H1 (cell line): ENCODE data around the gene KCNIP2. TPM values are rescaled to one million over a fixed set of nuclear protein-coding genes. Genes with fewer than 3 reads are reported as not detected.

ENCODE experiments used
- CTCF ChIA-PET: fragments of 300-600 bp; sonication (Branson Sonifier 250); formaldehyde crosslinking; loops from one replicate; lab custom pipeline; 2021; ENCODE audit not compliant: partially characterized antibody; lab: Charles Lee
- POLR2A ChIA-PET: fragments of 300-600 bp; sonication (Branson Sonifier 250); formaldehyde crosslinking; loops from one replicate; lab custom pipeline; 2021; ENCODE audit warnings: inconsistent platforms; ENCODE audit not compliant: partially characterized antibody; lab: Charles Lee
- DNase-seq, 2 experiments: peaks; one replicate each; pipeline versions ENCODE4 v3.0.0 to v3.0.0-alpha.2; 2010 to 2022; ENCODE audit warnings: low spot score in 2 of 2, low read depth in 1 of 2, mixed read lengths in 1 of 2
- FAIRE-seq: peaks from 2 replicates; lab custom pipeline; 2011; peaks lifted over from hg19 to GRCh38; lab: Jason Lieb, UNC
- H2AFZ ChIP-seq: 2 replicates; pipeline ENCODE4 v1.8.1; 2012; ENCODE audit warnings: low read length, inconsistent platforms
- H2AK5ac ChIP-seq: 2 replicates; pipeline ENCODE4 v1.6.1; 2013; ENCODE audit warnings: low read depth, low read length
- H2BK120ac ChIP-seq: replicated peaks from 2 replicates; pipeline ENCODE3; 2013; ENCODE audit warnings: low read depth, low read length, inconsistent platforms
- H2BK12ac ChIP-seq: 2 replicates; pipeline ENCODE4 v1.6.1; 2013; ENCODE audit warnings: low read depth, low read length
- H2BK15ac ChIP-seq: 2 replicates; pipeline ENCODE4 v1.6.1; 2013; ENCODE audit warnings: low read length
- H2BK20ac ChIP-seq: 2 replicates; pipeline ENCODE4 v1.6.1; 2013; ENCODE audit warnings: low read length
- H2BK5ac ChIP-seq: 2 replicates; pipeline ENCODE4 v1.6.1; 2013; ENCODE audit warnings: low read depth, low read length
- H3K14ac ChIP-seq: 2 replicates; pipeline ENCODE4 v1.6.1; 2013; ENCODE audit warnings: inconsistent platforms; ENCODE audit not compliant: insufficient read length
- H3K18ac ChIP-seq: 2 replicates; pipeline ENCODE4 v1.6.1; 2013; ENCODE audit warnings: low read length; ENCODE audit errors: extremely low read depth
- H3K23ac ChIP-seq: 2 replicates; pipeline ENCODE4 v1.6.1; 2013; ENCODE audit warnings: inconsistent platforms; ENCODE audit not compliant: insufficient read length
- H3K23me2 ChIP-seq: 2 replicates; pipeline ENCODE4 v1.6.1; 2013; ENCODE audit warnings: low read depth, low read length
- H3K27ac ChIP-seq: 2 replicates; pipeline ENCODE4 v1.6.1; 2011; ENCODE audit warnings: low read depth, low read length, inconsistent platforms
- H3K27me3 ChIP-seq, 4 experiments: replicated peaks in 1 of 4; 1 replicate in 1 of 4; 2 replicates in 3 of 4; pipeline versions ENCODE4 v1.6.1 to v1.8.1; 2011 to 2013; ENCODE audit warnings: low read length in 3 of 4, mild to moderate bottlenecking in 3 of 4, inconsistent platforms in 2 of 4, mixed read lengths in 2 of 4, moderate library complexity in 1 of 4; ENCODE audit not compliant: control insufficient read depth in 3 of 4, insufficient read depth in 3 of 4; ENCODE audit errors: extremely low read depth in 1 of 4
- H3K36me3 ChIP-seq, 4 experiments: 2 replicates each; pipeline versions ENCODE4 v1.6.1 to v1.8.1; 2011 to 2013; ENCODE audit warnings: mild to moderate bottlenecking in 4 of 4, low read length in 3 of 4, moderate library complexity in 2 of 4, control low read depth in 1 of 4, inconsistent platforms in 1 of 4; ENCODE audit not compliant: insufficient read depth in 4 of 4, control insufficient read depth in 2 of 4
- H3K4ac ChIP-seq: replicated peaks from 2 replicates; pipeline ENCODE3; 2013; ENCODE audit warnings: low read length, low read depth, mixed read lengths, inconsistent platforms; ENCODE audit not compliant: insufficient read length
- H3K4me1 ChIP-seq, 4 experiments: replicated peaks in 1 of 4; 1 replicate in 1 of 4; 2 replicates in 3 of 4; pipeline versions ENCODE4 v1.6.1 to v1.8.1; 2011 to 2013; ENCODE audit warnings: low read length in 3 of 4, inconsistent platforms in 2 of 4, mixed read lengths in 1 of 4; ENCODE audit not compliant: insufficient read depth in 4 of 4, control insufficient read depth in 3 of 4
- H3K4me2 ChIP-seq, 2 experiments: 2 replicates each; pipeline versions ENCODE4 v1.6.1 to v1.8.1; 2011 to 2013; ENCODE audit warnings: low read depth in 2 of 2, low read length in 2 of 2, control low read depth in 1 of 2, inconsistent platforms in 1 of 2, mild to moderate bottlenecking in 1 of 2; ENCODE audit not compliant: insufficient read depth in 1 of 2
- H3K4me3 ChIP-seq, 4 experiments: fragments of 200-600, 300-600 bp in 1 of 4; sonication (generic), shearing (Covaris generic), sonication (Bioruptor Twin) in 1 of 4; 2 replicates each; pipeline versions ENCODE4 v1.5.1 to v1.8.1; 2011 to 2016; ENCODE audit warnings: low read length in 4 of 4, low read depth in 3 of 4, control low read depth in 2 of 4, inconsistent platforms in 2 of 4, mild to moderate bottlenecking in 2 of 4, mixed read lengths in 1 of 4, moderate library complexity in 1 of 4; ENCODE audit not compliant: insufficient read depth in 2 of 4; ENCODE audit errors: extremely low read depth in 1 of 4
- H3K56ac ChIP-seq: replicated peaks from 2 replicates; pipeline ENCODE3; 2013; ENCODE audit warnings: low read depth, mild to moderate bottlenecking, mixed read lengths, low read length, inconsistent platforms; ENCODE audit not compliant: insufficient read length
- H3K79me1 ChIP-seq: 2 replicates; pipeline ENCODE4 v1.6.1; 2013; ENCODE audit warnings: low read depth, low read length, control low read depth
- H3K79me2 ChIP-seq, 2 experiments: 2 replicates each; pipeline versions ENCODE4 v1.6.1 to v1.8.1; 2012 to 2013; ENCODE audit warnings: low read length in 2 of 2, mild to moderate bottlenecking in 2 of 2, inconsistent platforms in 1 of 2; ENCODE audit not compliant: insufficient read depth in 2 of 2, control insufficient read depth in 1 of 2
- H3K9ac ChIP-seq, 4 experiments: replicated peaks in 1 of 4; 1 replicate in 1 of 4; 2 replicates in 3 of 4; pipeline versions ENCODE4 v1.6.1 to v1.8.1; 2011 to 2013; ENCODE audit warnings: low read depth in 3 of 4, low read length in 3 of 4, control low read depth in 2 of 4, mild to moderate bottlenecking in 2 of 4, moderate library complexity in 2 of 4, inconsistent platforms in 1 of 4; ENCODE audit errors: extremely low read depth in 1 of 4
- H3K9me3 ChIP-seq, 2 experiments: 2 replicates each; pipeline versions ENCODE4 v1.6.1 to v1.8.1; 2012 to 2013; ENCODE audit warnings: mild to moderate bottlenecking in 2 of 2, moderate library complexity in 2 of 2, control low read depth in 1 of 2, inconsistent platforms in 1 of 2, low read depth in 1 of 2, low read length in 1 of 2, mixed read lengths in 1 of 2; ENCODE audit not compliant: insufficient read depth in 2 of 2
- H4K20me1 ChIP-seq, 2 experiments: replicated peaks in 1 of 2; 2 replicates each; pipeline versions ENCODE3 to v1.8.1; 2011 to 2013; ENCODE audit warnings: inconsistent platforms in 2 of 2, low read length in 2 of 2, mild to moderate bottlenecking in 1 of 2; ENCODE audit not compliant: insufficient read depth in 2 of 2, control insufficient read depth in 1 of 2
- H4K5ac ChIP-seq: 2 replicates; pipeline ENCODE4 v1.6.1; 2013; ENCODE audit warnings: low read length, low read depth, mixed read lengths, inconsistent platforms; ENCODE audit not compliant: insufficient read length
- H4K8ac ChIP-seq: 2 replicates; pipeline ENCODE4 v1.8.0; 2013; ENCODE audit warnings: mild to moderate bottlenecking, moderate library complexity, low read length, inconsistent platforms; ENCODE audit not compliant: insufficient read depth; ENCODE audit errors: extremely low read depth
- H4K91ac ChIP-seq: replicated peaks from 2 replicates; pipeline ENCODE3; 2013; ENCODE audit warnings: low read length, mixed read lengths, inconsistent platforms; ENCODE audit not compliant: insufficient read length
- BRCA1 ChIP-seq: IDR thresholded peaks from 2 replicates; pipeline ENCODE4 v1.6.1; 2012; ENCODE audit warnings: low read depth, low read length, improper control_type of control experiment
- CBX8 ChIP-seq: fragments of 300-800, 300-1000 bp; sonication (generic); IDR thresholded peaks from 2 replicates; pipeline ENCODE4 v1.7.1; 2016; ENCODE audit warnings: low read depth, low read length, borderline replicate concordance
- CHD2 ChIP-seq: IDR thresholded peaks from 2 replicates; pipeline ENCODE4 v1.6.1; 2012; ENCODE audit warnings: low read length, improper control_type of control experiment
- HDAC2 ChIP-seq, 2 experiments: fragments of 300-600 bp in 1 of 2; sonication (generic) in 1 of 2; IDR thresholded peaks; 2 replicates each; pipeline ENCODE4 v1.6.1; 2011 to 2012; ENCODE audit warnings: low read depth in 2 of 2, low read length in 2 of 2, mild to moderate bottlenecking in 2 of 2, moderate library complexity in 2 of 2, borderline replicate concordance in 1 of 2, inconsistent platforms in 1 of 2
- KDM4A ChIP-seq: IDR thresholded peaks from one replicate; pipeline ENCODE4 v1.7.1; 2012; ENCODE audit warnings: low read depth, mild to moderate bottlenecking, moderate library complexity, low read length, inconsistent platforms; ENCODE audit not compliant: severe bottlenecking
- RBBP5 ChIP-seq: IDR thresholded peaks from 2 replicates; pipeline ENCODE4 v1.7.1; 2012; ENCODE audit warnings: low read depth, mild to moderate bottlenecking, inconsistent platforms, low read length, moderate library complexity, borderline replicate concordance
- SIRT6 ChIP-seq: IDR thresholded peaks from one replicate; pipeline ENCODE4 v1.7.1; 2012; ENCODE audit warnings: low read length, inconsistent platforms
- SIX5 ChIP-seq: IDR thresholded peaks from 2 replicates; pipeline ENCODE4 v1.6.1; 2011; ENCODE audit warnings: mild to moderate bottlenecking, low read depth, low read length
- WGBS, 2 experiments: shearing (Covaris generic) in 1 of 2; methylation state at CpG; one replicate each; pipeline versions ENCODE4 v1.1.6 to v1.1.7; 2013 to 2015; ENCODE audit warnings: low lambda C conversion rate in 2 of 2, mixed read lengths in 2 of 2, inconsistent platforms in 1 of 2, low coverage in 1 of 2, missing lambda C conversion rate in 1 of 2; ENCODE audit not compliant: insufficient replicate concordance in 2 of 2, insufficient coverage in 1 of 2, insufficient read length in 1 of 2; ENCODE audit errors: extremely low coverage in 1 of 2, missing lambda C conversion rate in 1 of 2; 5-methylcytosine and 5-hydroxymethylcytosine counted together
- polyA plus RNA-seq, 7 experiments: library from polyadenylated mRNA; depleted of rRNA in 3 of 7; stranded (reverse) in 5 of 7; unstranded in 2 of 7; fragments of >200 nt in 5 of 7; fragments of 200-250 nt in 2 of 7; gene quantifications; 1 replicate in 5 of 7; 2 replicates in 1 of 7; 4 replicates in 1 of 7; pipeline versions ENCODE4 v1.2.1 to v1.2.3, GENCODE V29; 2011 to 2013; ENCODE audit warnings: missing spikeins in 2 of 7, mixed read lengths in 2 of 7
- total RNA-seq: library from RNA; stranded (reverse); fragmentation: NEBNext Ultra II Directional; extraction: Animal tissue kit (Norgen Biotek cat#: 25700); gene quantifications from 2 replicates; pipeline ENCODE4 v1.2.1, GENCODE V29; 2021

Gene KCNIP2
- total and polyA plus RNA-seq, 2 of the 8 experiments (the other 6 are each of a cell fraction or from before 2014, with no cell fraction given): 2.7 to 6.0 TPM

DNA sequence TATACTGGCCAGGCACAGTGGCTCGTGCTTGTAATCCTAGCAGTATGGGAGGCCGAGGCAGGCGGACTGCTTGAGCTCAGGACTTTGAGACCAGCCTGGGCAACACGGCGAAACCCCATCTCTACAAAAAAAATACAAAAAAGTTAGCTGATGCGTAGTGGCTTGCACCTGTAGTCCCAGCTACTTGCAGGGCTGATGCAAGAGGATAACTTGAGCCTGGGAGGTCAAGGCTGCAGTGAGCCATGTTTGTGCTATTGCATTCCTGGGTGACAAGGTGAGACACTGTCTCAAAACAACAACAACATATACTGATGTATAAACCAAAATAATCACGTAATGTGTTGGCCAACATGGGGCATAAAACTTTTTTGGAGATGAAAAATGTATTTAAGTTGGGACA, 53.9 kb downstream of the KCNIP2 start:
- TF ChIP-seq BRCA1 (no peak), CBX8 (no peak), SIX5 (no peak), KDM4A (no peak), SIRT6 (no peak), HDAC2 (IDR thresholded peaks at IDR 0.05; ENCODE audit: borderline replicate concordance in 1 of 2, low read depth in 2 of 2, low read length in 2 of 2) (no peak), RBBP5 (no peak), CHD2 (no peak)
- Histone ChIP-seq H3K56ac (no peak overlapping the region), H4K8ac (no peak overlapping the region; the same call in 1 of the 2 replicates), H3K27me3 (no peaks in the 10 kb centered on the region), H3K23me2 (no peaks in the 10 kb centered on the region), H4K5ac (no peak overlapping the region), H4K20me1 (peaks cover 3 to 4% of the 10 kb centered on the region in 2 experiments), H3K4ac (no peak overlapping the region), H4K91ac (no peak overlapping the region), H2BK5ac (no peak overlapping the region), H3K79me1 (no peaks in the 10 kb centered on the region), H3K4me2 (no peak overlapping the region), H2BK120ac (no peak overlapping the region), H2BK15ac (no peak overlapping the region), H3K14ac (no peak overlapping the region), H3K4me3 (no peak overlapping the region), H3K27ac (no peak overlapping the region), H2AFZ (no peak overlapping the region), H2BK12ac (no peak overlapping the region), H3K36me3 (peaks cover 26 to 84% (median 66%) of the 10 kb centered on the region in 4 experiments), H3K23ac (no peak overlapping the region), H3K79me2 (no peaks in the 10 kb centered on the region; a peak in 1 of 4 replicates), H3K9ac (no peak overlapping the region), H3K9me3 (no peaks in the 10 kb centered on the region), H3K18ac (no peak overlapping the region), H2BK20ac (no peak overlapping the region), H2AK5ac (no peak overlapping the region), H3K4me1 (no peaks in the 10 kb centered on the region)
- POLR2A ChIA-PET: no interaction called here
- CTCF ChIA-PET: interaction anchor here (0.7 to 1.2 kb wide), 4 partner anchors 8 to 187 kb away, joined by 3 read pairs; no protein-coding TSS in a partner anchor
- WGBS, 2 experiments: 95% methylated on average over 7 of the region's 7 CpGs; no CpG with 5 or more reads in 1 of the 2 experiments
- no peak for DNase-seq
- FAIRE-seq: no peak
